Nucleus accumbens (tissue), 56 donors: ENCODE data around the gene DMRTB1.
A peak's percentile ranks its signal among the peaks of the same experiment; 100 is the strongest.

Source experiments
- DNase-seq, 56 donors: peaks; one replicate each; lab custom pipeline; 2025; lab: John Stamatoyannopoulos, UW

The DMRTB1 gene

GRCh38 chr1:53484705-53485477 is 25.7 kb downstream of the DMRTB1 start:
- DNase-seq, result no peak

DNA sequence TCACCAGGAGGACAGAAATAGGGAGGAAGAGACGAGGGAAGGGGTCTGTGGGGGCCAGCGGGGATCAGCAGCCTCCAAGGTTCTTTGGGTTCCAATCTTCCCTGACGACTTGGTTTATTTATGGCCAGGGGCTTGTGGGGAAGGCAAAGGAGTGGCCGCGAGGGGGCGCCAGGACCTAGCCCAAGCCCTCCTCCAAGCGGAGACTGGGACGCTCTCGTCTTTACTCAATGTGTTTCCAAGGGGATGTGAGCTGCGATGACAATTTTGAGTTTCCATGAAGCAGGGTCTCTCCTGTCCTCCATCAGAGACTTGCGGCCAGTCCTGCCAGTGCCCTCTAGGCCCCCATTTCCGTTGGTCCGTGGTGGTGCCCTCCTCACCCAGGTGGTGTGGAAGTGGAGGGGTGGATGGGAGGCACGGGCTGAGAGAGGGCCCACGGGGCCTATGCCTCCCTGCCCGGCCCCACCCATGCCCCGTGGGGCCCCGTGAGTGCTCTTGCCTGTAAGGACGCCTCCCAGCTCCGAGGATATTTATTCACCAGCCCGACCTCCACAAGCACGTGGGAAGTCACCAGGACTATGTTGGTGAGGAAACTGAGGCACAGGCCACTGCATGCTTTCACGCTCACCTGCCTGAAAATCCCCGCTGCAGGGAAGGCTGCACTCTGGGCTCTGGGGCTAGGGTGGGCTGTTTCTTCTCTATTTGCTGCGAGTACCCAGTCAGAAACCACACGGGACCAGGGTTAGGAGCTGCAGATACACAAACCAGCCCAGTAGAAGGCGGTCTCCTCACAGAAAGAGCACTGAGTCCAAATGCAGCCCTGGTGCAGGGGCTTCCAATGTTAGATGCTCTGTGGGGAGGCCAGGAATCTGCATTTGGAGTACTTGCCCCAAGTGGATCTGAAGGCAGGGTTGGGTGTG is 26.5 kb downstream of the DMRTB1 start:
- peak in 50 of 56 donors; percentile 3 to 86 (median 38) for DNase-seq

- no peak for DNase-seq
Observed at GRCh38 chr1:53486395-53487026, 27.3 kb downstream of the DMRTB1 start.

DNA sequence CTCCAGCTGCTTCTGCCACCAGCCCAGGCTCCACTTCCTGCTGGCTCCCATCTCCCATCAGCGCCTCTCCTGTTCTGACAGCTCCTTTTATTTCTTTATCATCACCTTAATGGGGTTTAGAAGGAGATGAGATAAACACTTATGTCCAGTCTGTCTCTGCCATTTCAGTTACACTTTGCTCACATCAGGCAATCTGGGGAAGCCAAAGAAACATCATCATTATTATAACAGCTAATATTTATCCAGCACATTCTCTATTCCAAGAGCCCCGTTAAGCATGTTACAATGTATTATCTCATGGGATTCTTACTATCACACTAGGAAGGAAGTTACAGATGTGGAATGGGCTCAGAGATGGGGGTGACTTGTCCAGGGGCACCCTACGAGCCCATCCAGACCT is 31.2 kb downstream of the DMRTB1 start:
- no peak for DNase-seq

DNA sequence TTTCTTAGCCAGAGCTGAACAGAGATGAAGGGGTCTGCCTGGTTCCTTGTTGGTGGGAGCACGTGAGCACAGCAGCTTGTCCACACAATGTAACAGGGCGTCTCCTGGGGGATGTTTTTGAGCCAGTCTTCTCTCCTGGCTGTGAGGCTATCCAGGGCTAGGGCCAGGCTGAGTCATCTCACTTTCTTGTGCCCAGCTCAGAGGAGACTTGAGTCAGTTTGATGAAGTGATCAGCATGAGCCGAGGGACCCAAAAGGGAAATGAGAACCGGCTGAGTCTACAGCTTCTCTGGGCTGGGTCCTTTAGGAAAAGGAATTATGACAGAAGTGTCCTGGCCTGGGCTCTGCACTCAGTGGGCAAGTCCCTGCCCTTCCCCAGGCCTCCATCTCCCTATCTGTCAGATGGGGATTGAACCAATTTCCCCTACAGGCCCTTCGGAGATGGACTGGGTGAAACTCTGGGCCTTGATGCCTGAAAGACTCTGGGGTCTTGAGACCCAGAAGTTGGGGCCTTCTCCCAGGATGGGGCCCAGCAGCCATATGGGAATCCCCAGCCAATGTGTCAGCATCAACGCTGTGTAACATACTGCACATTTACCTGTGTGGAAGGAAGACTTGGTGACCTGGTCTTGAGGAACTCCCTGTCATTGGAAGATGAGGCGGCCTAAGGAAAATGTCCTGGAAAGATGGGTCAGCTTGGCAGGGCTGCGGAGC is 36.6 kb downstream of the DMRTB1 start:
- no peak for DNase-seq

DNA sequence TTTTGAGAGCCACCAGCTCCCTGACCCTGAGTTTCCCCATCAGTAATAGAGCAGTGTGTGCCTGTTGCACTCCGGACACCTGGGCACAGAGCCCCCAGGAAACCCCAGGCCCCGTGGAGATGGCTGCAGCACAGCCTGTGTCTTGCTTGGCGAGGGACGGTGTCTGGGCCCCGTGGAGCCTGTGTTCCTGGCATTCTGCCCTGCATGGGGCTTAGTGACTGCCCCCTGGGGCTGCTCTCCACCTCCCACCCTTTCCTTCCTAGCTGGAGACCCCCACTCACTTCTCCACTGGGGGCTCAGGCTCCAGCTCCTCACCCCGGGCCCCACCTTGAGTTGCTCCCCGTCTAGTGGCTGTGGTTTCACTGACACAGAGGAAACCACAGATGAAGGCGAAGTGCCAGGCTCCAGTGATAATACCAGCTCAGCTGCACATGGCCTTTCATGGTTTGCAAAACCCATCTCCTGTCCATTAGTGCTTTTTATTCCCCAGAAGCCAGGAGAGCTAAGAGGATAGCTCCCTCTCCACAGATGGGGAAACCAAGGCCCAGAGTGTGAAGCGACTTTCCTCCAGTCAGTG is 39.4 kb downstream of the DMRTB1 start:
- no peak for DNase-seq

GRCh38 chr1:53499257-53500203 is 40.3 kb downstream of the DMRTB1 start:
- DNase-seq, result no peak

- no peak for DNase-seq
Observed at GRCh38 chr1:53500204-53501064, 41.2 kb downstream of the DMRTB1 start.

DNA sequence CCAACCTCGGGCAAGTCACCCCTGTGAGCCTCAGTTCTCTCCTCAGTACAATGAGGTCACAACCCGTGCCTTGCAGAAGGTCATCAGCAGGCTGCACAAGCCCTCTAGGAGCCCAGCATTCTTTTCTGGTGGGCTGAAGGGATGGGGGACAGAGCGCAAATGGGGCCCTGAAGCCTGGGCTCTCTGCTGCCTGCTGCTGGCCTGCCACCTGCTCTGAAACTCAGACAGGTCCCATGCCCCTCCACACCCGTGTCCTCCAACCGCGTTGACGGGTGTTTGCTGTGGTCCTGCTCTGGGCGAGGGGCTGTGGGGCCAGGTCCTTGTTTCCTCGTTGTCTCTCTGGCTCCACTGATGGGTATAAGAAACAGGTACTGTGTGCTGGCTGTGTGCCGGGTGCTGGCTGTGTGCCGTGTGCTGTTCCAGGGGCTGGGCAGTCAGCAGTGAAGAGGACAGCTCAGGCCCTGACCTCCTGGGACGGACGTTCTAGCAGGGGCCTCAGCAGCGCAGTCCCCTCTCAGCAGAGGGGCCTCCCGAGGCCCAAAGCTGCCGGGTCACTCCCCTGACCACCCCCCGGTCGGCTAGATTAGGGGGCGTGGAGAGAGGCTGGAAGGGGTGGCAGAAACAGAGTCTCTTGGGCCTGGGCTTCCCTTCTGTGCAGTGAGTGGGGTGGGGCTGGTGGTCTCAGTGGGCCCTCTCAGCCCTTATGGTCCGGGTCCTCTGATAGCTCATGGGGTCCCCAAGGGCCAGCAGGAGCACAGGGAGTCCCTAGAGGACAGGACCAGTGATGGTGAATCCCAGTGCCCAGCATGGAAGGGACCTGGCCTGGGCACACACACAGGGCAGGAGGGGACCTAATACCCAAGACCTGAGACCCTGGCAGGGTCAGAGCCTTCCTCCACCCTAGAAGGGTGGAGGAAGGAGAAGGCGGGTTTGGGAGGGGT is 42.1 kb downstream of the DMRTB1 start:
- DNase-seq, result no peak

DNA sequence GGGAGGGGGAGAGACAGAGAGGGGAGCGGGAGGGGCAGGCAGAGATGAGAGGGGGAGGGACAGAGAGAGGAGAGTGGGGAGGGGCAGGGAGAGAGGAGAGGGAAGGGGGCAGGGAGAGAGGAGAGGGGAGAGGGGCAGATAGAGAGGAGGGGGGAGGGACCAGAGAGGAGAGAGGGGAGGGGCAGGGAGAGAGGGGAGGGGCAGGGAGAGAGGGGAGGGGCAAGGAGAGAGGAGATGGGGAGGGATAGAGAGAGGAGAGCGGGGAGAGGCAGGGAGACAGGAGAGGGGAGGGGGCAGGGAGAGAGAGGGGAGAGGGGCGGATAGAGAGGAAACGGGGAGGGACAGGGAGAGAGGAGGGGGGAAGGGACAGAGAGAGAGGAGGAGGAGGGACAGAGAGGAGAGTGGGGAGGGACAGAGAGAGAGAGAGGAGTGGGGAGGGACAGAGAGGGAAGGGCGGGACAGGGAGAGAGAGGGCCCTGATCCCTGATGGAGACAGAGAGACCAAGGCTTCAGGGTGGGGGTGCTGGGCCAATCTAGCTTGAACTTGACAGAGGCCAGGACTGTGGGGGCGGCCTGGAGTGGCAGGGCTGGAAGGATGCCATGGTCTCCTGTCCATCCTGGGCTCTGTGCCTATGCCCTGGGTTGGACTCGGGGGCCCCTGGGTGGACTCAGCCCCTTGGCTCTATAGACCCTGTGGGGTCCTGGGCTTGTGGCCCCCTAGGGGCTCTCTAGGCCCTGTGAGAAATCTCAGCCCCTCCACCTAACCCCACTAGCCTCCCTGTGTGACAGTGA is 43.6 kb downstream of the DMRTB1 start:
- DNase-seq, result peak in 1 of 56 donors; percentile 12

DNA sequence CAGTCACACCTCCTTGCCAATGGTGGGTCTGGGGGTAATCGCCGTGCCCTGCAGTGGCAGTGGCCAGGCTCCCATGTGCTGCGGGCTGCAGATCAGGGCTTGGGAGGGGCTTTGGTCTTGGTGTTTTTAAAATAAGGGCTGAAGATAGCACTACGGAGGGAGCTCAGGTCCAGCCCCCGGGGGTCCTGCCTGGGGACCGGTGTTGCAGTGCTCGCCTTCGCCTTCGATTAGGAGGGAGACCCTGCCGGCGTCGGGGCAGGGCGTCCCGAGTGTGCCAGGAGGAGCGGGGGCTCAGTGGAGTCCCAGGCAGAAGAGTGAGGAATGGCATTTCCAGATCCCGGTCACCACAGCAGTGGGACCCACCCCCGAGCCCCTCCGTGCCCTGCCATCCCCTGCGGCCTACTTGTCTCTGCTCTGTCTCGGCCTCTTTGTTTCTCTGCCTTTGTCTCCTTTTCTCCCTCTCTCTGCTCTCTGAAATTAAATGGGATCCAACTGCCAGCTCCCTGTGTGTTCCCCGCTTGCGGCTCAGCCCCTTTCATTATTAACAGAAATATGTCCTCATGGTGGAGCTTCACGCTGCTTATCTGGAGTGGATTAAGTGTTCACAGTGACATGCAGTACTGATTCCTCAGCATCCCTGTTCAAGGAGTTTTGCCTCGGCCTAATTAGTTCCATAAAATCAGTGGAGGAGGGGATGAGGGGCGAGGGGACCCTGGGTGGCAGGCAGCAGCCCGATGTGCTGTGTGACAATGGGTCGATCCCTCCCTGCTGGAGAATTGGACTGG is 44.4 kb downstream of the DMRTB1 start:
- DNase-seq, result no peak

GRCh38 chr1:53504901-53505300 is 45.7 kb downstream of the DMRTB1 start:
- no peak for DNase-seq

DNA sequence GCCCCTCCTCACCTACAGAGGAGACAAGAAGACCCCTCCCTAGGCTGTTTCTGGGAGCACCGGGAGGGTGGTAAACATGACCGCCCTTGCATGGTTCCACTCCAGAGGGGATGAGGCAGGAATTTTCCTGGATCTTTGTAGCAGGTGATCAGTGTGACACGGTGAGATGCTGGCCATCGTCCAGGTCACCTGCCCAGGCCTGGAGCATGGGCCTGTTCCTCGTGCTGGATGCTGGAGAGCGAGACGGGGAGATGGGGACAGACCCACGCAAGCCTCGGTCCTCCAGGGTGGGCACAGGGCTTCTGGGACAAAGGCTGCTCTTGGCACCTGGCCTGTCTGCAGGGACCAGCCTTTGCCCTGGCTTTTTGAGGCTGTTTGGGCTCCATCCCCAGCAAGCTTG is 46.2 kb downstream of the DMRTB1 start:
- no peak for DNase-seq

GRCh38 chr1:53505891-53506290 is 46.7 kb downstream of the DMRTB1 start:
- no peak for DNase-seq

GRCh38 chr1:53506355-53507050 is 47.3 kb downstream of the DMRTB1 start:
- DNase-seq, result no peak
